Stimulated activated naive CD4-positive, alpha-beta T cell (primary cell): Measurements from ENCODE around the gene TRMT11.
"Not testable (repeated sequence)": the region's sequence is repeated elsewhere in the genome, so short reads cannot be mapped to it uniquely, and the experiment has no call there.

ENCODE experiments used
- DNase-seq, 6 experiments: peaks; one replicate each; lab custom pipeline; 2025; lab: John Stamatoyannopoulos, UW

The TRMT11 gene

GRCh38 chr6:125994670-125995488 is 8.5 kb downstream of the TRMT11 start:
- DNase-seq = no peak

DNA sequence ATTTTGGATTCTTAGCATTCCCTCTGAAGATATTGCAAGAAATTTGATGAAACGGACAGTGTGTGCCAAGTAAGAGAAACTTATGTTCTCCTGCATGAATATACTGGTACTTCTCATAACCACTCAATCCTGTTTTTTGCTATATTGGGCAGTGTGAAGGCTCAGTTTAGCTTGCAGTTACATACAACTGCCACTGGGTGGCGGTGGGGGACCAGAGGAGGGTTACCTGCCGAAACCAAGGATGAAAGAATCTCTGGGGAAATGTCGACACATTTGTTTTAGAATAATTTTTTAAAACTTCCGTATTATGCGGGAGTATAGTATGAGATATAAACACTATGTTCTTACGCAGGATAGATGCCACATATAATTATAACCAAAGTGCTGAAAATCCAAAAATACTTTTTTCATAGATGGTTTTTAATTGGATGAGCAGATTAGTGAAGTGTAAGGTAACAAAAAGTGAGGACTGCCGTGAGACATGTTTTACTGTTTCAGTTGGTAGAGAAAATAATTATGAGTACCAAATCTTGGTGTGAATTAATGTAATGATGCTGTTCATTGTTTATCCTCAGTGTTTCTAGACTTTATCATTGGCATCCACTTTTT is 9.7 kb downstream of the TRMT11 start:
- peak; percentile 46 to 80 (median 56) for DNase-seq

GRCh38 chr6:126002755-126003679 is 16.7 kb downstream of the TRMT11 start:
- DNase-seq = no peak

GRCh38 chr6:126007800-126008199 is 21.5 kb downstream of the TRMT11 start:
- DNase-seq = no peak

GRCh38 chr6:126010040-126010439 is 23.7 kb downstream of the TRMT11 start:
- no peak for DNase-seq

DNA sequence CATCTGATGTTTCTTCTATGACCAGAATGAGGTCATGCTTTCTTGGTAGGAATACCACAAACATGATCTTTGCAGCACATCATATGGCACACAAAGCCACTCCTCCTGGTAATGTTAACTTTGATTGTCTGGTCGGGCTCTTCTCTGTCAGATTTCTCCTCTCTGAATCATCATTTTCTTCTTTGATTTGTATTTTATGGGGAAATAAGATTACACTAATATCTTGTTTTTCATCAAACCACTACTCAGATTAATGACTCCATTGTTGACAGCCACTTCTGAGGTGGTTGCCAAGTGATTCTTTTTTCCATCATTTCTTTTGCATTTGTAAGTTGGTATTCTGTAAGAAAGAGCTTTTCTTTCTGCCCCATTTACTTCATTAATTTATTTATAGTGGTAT is 29.5 kb downstream of the TRMT11 start:
- no peak for DNase-seq

DNA sequence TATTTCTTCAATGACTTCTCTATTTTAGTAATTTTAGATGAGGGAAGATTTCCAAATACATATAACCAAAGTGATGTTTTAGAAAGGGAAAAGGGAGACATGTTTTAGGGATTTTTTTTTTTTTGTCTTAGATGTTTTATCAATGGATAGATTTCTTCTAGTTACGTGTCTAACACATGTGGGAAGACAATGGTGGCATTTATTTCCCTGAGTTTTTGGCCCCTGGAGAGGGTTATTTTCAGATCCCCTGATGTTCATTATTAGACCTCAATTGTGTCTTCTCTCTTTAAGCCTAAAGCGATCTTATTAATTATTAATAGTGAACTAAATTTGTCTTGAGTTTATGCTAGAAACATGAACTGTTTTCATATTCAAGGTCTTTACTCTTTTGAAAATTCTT is 30.3 kb downstream of the TRMT11 start:
- no peak for DNase-seq

- no peak for DNase-seq
These were observed 31.3 kb downstream of the TRMT11 start for GRCh38 chr6:126017668-126018067.

DNA sequence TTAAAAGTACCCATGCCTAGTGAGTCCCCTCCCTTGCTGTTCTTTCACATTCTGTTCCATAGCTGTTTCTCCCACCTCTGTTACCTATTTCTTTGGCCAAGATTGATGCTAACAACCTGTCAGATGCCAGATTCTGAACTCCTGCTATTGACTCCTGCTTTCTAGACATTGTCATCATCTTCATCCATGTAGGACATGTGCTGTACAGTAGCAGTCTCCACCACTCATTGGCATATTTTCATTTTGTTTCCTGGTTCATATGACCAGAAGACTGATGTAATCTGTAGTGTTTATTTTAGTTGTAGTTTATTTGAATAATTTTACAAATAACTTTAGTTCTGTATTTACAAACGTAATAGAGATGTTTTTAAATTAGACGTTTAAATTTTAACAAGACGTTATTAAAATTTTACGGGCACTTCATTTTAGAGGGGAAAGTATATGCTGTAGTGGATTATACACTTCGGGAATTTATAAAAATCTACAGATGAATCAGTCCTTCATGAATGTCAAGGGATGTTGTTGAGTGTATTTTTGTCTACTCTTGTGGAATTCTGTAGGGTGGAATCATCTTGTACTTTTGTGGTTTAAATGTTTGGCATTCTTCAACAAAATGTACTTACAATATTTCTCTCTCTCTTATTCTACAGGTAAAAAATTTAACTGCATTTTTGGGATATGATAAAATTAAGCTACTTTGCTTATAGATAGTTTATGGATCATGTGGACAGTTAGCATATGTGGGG is 34.1 kb downstream of the TRMT11 start:
- no peak for DNase-seq

- not testable (repeated sequence) for DNase-seq
These were observed 37.1 kb downstream of the TRMT11 start for GRCh38 chr6:126023474-126023873.

GRCh38 chr6:126026001-126026400 is 39.7 kb downstream of the TRMT11 start:
- no peak for DNase-seq

- DNase-seq = no peak
These were observed 41.3 kb downstream of the TRMT11 start for GRCh38 chr6:126027601-126028000.

DNA sequence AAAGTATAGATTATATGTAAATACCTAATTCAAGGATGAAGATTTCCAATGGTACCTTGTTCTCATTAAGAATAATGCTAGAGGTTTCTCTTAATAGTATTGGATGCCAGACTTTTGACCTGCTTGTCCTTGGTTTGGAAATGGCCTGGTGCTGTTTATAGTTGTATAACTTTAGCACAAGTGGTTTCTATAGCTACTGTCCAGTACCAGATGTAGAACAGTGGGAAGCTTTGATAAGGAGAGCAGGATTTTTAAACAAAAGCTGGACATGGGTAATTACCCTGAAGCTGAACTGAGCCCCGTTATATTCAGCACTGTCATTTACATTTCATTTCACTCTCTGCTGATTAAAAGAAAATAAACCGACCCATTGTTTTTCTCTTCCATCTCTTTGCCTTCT is 43.7 kb downstream of the TRMT11 start:
- no peak for DNase-seq

- DNase-seq = no peak
These were observed 47.4 kb downstream of the TRMT11 start for GRCh38 chr6:126033696-126034095.

DNA sequence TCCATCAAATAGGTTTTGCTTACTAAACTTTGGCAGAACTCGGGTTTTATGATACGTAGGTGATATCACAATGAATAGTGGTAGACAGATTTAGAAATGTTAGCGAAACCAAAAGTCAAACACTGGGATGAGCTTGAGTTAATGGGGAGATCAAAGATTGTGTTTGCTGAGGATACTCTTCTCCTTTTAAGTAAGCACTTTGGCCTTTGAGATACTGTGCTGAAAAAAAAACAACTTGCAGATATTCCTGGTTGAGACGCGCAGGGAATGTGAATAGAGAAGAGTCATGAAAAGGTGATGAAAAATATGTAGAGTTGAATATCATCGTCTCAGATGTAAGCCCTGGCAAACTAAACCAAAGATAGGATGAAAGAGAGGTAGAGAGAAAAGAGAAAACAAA is 48.3 kb downstream of the TRMT11 start:
- no peak for DNase-seq

GRCh38 chr6:126035764-126036163 is 49.4 kb downstream of the TRMT11 start:
- DNase-seq = no peak

GRCh38 chr6:126038234-126038633 is 51.9 kb downstream of the TRMT11 start:
- no peak for DNase-seq

DNA sequence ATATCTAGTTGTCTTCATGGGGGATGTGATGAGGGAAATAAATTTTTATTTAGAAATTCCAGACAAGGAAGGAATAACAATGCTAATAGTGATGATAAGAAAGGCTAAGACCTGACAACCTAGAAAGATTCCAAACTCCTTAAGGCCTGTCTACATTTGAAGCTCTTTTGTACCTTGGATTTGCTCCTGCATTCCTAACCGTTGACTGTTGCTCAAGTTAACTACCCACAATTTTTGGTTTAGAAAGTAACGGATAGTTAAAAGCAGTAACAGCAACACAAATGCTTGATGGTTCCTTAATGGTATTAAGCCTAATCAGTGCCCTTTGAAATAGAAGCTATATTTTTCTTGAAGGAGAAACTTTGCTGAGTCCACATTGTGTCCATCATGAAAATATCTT is 52.9 kb downstream of the TRMT11 start:
- no peak for DNase-seq

DNA sequence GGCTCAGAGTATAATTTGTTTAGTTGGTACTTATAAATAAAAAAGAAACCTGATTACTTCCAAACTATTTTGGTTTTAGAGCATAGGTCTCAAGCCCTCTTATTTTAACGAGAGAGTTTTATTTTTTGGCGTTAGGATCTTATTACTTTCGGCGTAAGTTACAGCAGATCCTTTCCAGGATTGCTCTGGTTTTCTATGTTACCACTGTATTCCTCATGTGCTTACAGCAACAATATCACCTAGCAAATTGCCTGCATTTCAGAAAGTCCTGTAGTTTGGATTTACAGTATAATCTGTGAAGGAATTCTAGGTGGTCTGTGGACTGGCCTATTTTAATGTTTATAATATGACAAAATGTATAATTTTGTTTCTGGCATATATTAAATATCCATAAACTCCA is 54.1 kb downstream of the TRMT11 start:
- no peak for DNase-seq

- no peak for DNase-seq
These were observed 54.5 kb downstream of the TRMT11 start for GRCh38 chr6:126040826-126041225.

GRCh38 chr6:126041516-126041915 is 55.2 kb downstream of the TRMT11 start:
- DNase-seq = no peak

DNA sequence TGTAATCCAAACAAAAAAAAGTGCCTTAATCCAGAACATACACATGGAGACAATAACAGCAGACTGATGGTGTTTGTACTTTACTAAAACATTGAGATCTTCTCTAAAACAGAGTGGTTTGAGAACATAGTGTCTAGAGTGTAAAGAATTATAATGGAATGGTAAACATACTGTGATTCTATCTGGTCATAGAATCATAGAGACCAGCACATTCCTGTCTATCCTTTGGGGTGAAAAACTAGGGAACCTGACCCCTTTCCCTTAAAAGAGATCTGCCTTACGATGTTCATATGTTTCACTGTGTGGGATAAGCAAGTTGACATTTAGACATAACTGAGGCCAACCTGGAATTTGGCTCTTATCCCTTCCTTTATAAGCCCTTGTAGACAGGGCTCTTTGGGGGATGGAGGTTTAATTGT is 55.7 kb downstream of the TRMT11 start:
- no peak for DNase-seq
